DOHH2 (cell line): Measurements from ENCODE around the gene RBFOX2.

Experiments
- H3F3A ChIP-seq: fragments of 200-600 bp; sonication (generic), shearing (Covaris generic); 2 replicates; pipeline ENCODE4 v1.6.0; 2016; ENCODE audit warnings: antibody characterized with exemption, mild to moderate bottlenecking; ENCODE audit not compliant: control insufficient read depth, insufficient read depth
- H3K27ac ChIP-seq: fragments of 200-600 bp; sonication (generic); 2 replicates; pipeline ENCODE4 v1.5.1; 2014; ENCODE audit warnings: low read depth, mild to moderate bottlenecking, low read length, moderate library complexity
- H3K27me3 ChIP-seq: fragments of 200-600 bp; sonication (generic); 2 replicates; pipeline ENCODE4 v1.6.1; 2014; ENCODE audit warnings: mild to moderate bottlenecking, low read length, mixed read lengths; ENCODE audit not compliant: control insufficient read depth
- H3K36me3 ChIP-seq: fragments of 200-600 bp; sonication (generic); 2 replicates; pipeline ENCODE4 v1.6.1; 2014; ENCODE audit warnings: mild to moderate bottlenecking, low read length, moderate library complexity, mixed read lengths; ENCODE audit not compliant: control insufficient read depth
- H3K4me1 ChIP-seq: fragments of 200-600 bp; sonication (generic); 2 replicates; pipeline ENCODE4 v1.6.1; 2014; ENCODE audit warnings: mild to moderate bottlenecking, low read length, mixed read lengths; ENCODE audit not compliant: control insufficient read depth
- H3K4me2 ChIP-seq: fragments of 200-600 bp; sonication (generic); 2 replicates; pipeline ENCODE4 v1.6.0; 2014; ENCODE audit warnings: mild to moderate bottlenecking, low read length, moderate library complexity
- H3K4me3 ChIP-seq: fragments of 200-600 bp; sonication (generic); 2 replicates; pipeline ENCODE4 v1.5.1; 2014; ENCODE audit warnings: mild to moderate bottlenecking, low read length, mixed read lengths
- H3K79me2 ChIP-seq: fragments of 200-600 bp; sonication (generic); 2 replicates; pipeline ENCODE4 v1.6.1; 2014; ENCODE audit warnings: mild to moderate bottlenecking, low read length, mixed read lengths; ENCODE audit not compliant: control insufficient read depth
- H3K9me2 ChIP-seq: fragments of 200-600 bp; sonication (generic); replicated peaks from 2 replicates; pipeline ENCODE4 v1.6.1; 2014; ENCODE audit warnings: mild to moderate bottlenecking, low read length, mixed read lengths; ENCODE audit not compliant: control insufficient read depth
- H3K9me3 ChIP-seq: fragments of 200-600 bp; sonication (generic); 2 replicates; pipeline ENCODE4 v1.6.1; 2014; ENCODE audit warnings: antibody characterized with exemption, low read length, mixed read lengths; ENCODE audit not compliant: control insufficient read depth, insufficient read depth
- H4K20me1 ChIP-seq: fragments of 200-600 bp; sonication (generic); 2 replicates; pipeline ENCODE4 v1.6.0; 2014; ENCODE audit warnings: low read depth, mild to moderate bottlenecking, antibody characterized with exemption, low read length, moderate library complexity; ENCODE audit not compliant: control insufficient read depth, insufficient read depth
- CTCF ChIP-seq: fragments of 200-600 bp; sonication (generic); IDR thresholded peaks from one replicate; pipeline ENCODE4 v1.5.1; 2014; ENCODE audit warnings: antibody characterized with exemption, mild to moderate bottlenecking, low read depth, low read length; ENCODE audit not compliant: poor library complexity, severe bottlenecking
- EZH2phosphoT487 ChIP-seq: fragments of 200-600 bp; sonication (generic); IDR thresholded peaks from 2 replicates; pipeline ENCODE4 v1.6.1; 2017; ENCODE audit warnings: borderline replicate concordance, mild to moderate bottlenecking, antibody characterized with exemption, low read length, moderate library complexity, mixed read lengths

RBFOX2 gene

GRCh38 chr22:35896111-35896705 lies 132.4 kb downstream of the RBFOX2 start:
- no peaks in the 10 kb centered on the region for H3K9me3 ChIP-seq
- no peak overlapping the region for H3K4me3 ChIP-seq
- peaks cover 98% of the 10 kb centered on the region for H3K79me2 ChIP-seq
- peaks cover 4% of the 10 kb centered on the region for H3K36me3 ChIP-seq
- H4K20me1 ChIP-seq: no peaks in the 10 kb centered on the region
- TF ChIP-seq EZH2phosphoT487: no peak
- H3K9me2 ChIP-seq: no peaks in the 10 kb centered on the region
- H3K4me2 ChIP-seq: no peak overlapping the region
- H3K4me1 ChIP-seq: peaks cover 64% of the 10 kb centered on the region
- no peak overlapping the region for H3K27ac ChIP-seq
- no peaks in the 10 kb centered on the region for H3F3A ChIP-seq
- H3K27me3 ChIP-seq: no peaks in the 10 kb centered on the region

GRCh38 chr22:35894937-35895708 lies 133.5 kb downstream of the RBFOX2 start:
- TF ChIP-seq EZH2phosphoT487 (no peak), CTCF (no peak)
- Histone ChIP-seq H4K20me1 (no peaks in the 10 kb centered on the region), H3K27ac (no peak overlapping the region), H3K27me3 (no peaks in the 10 kb centered on the region), H3K9me2 (no peaks in the 10 kb centered on the region), H3K4me3 (no peak overlapping the region), H3K79me2 (peaks cover 97% of the 10 kb centered on the region), H3F3A (no peaks in the 10 kb centered on the region), H3K4me2 (no peak overlapping the region), H3K36me3 (peaks cover 4% of the 10 kb centered on the region), H3K4me1 (peaks cover 53% of the 10 kb centered on the region), H3K9me3 (no peaks in the 10 kb centered on the region)

GRCh38 chr22:35894464-35894878 lies 134.2 kb downstream of the RBFOX2 start:
- TF ChIP-seq CTCF: no peak
- TF ChIP-seq EZH2phosphoT487: no peak
- no peak overlapping the region for H3K27ac ChIP-seq
- no peaks in the 10 kb centered on the region for H3F3A ChIP-seq
- H4K20me1 ChIP-seq: no peaks in the 10 kb centered on the region
- peaks cover 97% of the 10 kb centered on the region for H3K79me2 ChIP-seq
- H3K9me3 ChIP-seq: no peaks in the 10 kb centered on the region
- H3K9me2 ChIP-seq: no peaks in the 10 kb centered on the region
- H3K4me2 ChIP-seq: no peak overlapping the region
- no peak overlapping the region for H3K4me3 ChIP-seq
- peaks cover 4% of the 10 kb centered on the region for H3K36me3 ChIP-seq
- peaks cover 47% of the 10 kb centered on the region for H3K4me1 ChIP-seq
- no peaks in the 10 kb centered on the region for H3K27me3 ChIP-seq

- Histone ChIP-seq H3K4me2 (no peak overlapping the region), H3K27ac (no peak overlapping the region), H3K9me3 (no peaks in the 10 kb centered on the region), H4K20me1 (no peaks in the 10 kb centered on the region), H3K9me2 (no peaks in the 10 kb centered on the region), H3F3A (no peaks in the 10 kb centered on the region), H3K4me1 (peaks cover 47% of the 10 kb centered on the region), H3K27me3 (no peaks in the 10 kb centered on the region), H3K4me3 (no peak overlapping the region), H3K36me3 (peaks cover 4% of the 10 kb centered on the region), H3K79me2 (peaks cover 98% of the 10 kb centered on the region)
- no peak for TF ChIP-seq EZH2phosphoT487
These were observed 134.9 kb downstream of the RBFOX2 start for GRCh38 chr22:35893698-35894097.
